MM.1S (cell line): Measurements from ENCODE around the gene TRIM44.

Experiments
- CTCF ChIP-seq: fragments of 300-600 bp; sonication (generic); IDR thresholded peaks from 2 replicates; pipeline ENCODE4 v1.5.1; 2016; ENCODE audit warnings: antibody characterized with exemption, low read length, mixed read lengths
- EZH2 ChIP-seq: fragments of 300-600 bp; sonication (generic); optimal IDR thresholded peaks from 2 replicates; pipeline ENCODE3; 2017; ENCODE audit warnings: low read depth, mild to moderate bottlenecking, antibody characterized with exemption, low read length, mixed read lengths
- EZH2phosphoT487 ChIP-seq: fragments of 300-600 bp; sonication (generic); IDR thresholded peaks from 2 replicates; pipeline ENCODE4 v1.6.1; 2018; ENCODE audit warnings: antibody characterized with exemption, low read length

GRCh38 chr11:35847473-35847872, 184.9 kb downstream of the TRIM44 start:
- TF ChIP-seq CTCF (no peak), EZH2phosphoT487 (no peak), EZH2 (no peak)
